Measurements from ENCODE around the gene CIDEC.
"Not testable (repeated sequence)": the region's sequence is repeated elsewhere in the genome, so short reads cannot be mapped to it uniquely, and the experiment has no call there.

The CIDEC gene

DNA sequence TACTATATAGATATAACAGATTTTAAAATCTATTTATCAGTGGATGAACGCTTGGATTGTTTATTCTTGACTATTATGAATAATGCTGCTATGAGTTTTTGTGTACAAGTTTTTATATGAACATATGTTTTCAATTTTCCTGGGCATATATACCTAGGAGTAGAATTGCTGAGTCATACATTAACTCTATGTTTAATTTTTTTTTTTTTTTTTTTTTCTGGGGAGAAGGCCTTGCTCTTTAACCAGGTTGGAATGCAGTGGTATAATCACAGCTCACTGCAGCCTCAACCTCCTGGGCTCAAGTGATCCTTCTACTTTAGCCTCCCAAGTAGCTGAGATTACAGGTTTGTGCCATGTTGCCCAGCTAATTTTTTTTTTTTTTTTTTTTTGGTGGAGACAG lies 9.1 kb downstream of the CIDEC start:
- DNase-seq (ENCODE audit: insufficient read length, low spot score) (no peak), FAIRE-seq (no peak)
- TF ChIP-seq, protein P1, sequence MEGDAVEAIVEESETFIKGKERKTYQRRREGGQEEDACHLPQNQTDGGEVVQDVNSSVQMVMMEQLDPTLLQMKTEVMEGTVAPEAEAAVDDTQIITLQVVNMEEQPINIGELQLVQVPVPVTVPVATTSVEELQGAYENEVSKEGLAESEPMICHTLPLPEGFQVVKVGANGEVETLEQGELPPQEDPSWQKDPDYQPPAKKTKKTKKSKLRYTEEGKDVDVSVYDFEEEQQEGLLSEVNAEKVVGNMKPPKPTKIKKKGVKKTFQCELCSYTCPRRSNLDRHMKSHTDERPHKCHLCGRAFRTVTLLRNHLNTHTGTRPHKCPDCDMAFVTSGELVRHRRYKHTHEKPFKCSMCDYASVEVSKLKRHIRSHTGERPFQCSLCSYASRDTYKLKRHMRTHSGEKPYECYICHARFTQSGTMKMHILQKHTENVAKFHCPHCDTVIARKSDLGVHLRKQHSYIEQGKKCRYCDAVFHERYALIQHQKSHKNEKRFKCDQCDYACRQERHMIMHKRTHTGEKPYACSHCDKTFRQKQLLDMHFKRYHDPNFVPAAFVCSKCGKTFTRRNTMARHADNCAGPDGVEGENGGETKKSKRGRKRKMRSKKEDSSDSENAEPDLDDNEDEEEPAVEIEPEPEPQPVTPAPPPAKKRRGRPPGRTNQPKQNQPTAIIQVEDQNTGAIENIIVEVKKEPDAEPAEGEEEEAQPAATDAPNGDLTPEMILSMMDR (IDR thresholded peaks at IDR 0.05; ENCODE audit: insufficient read depth, missing control alignments), result no peak

DNA sequence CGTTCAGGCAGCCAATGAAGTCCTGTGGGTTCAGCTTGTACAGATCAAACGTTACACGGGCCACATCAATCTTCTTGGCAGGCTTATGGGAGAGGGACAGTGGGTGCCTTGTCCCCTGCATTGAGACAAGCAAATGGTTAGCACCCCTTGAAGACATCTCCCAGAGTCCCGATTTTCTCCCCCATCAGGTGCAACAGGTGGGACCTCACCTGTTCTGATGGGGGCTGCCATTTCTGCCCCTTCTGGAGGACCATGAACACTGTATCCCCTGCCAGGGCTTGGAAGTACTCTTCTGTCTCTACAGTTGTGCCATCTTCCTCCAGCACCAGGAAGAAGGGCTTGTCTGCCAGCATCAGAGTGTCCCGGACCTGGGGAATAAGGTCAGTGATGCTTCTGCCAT lies 10.1 kb downstream of the CIDEC start:
- TF ChIP-seq, protein P1 (IDR thresholded peaks at IDR 0.05; ENCODE audit: insufficient read depth, missing control alignments), result no peak
- no peak for FAIRE-seq
- DNase-seq (ENCODE audit: insufficient read length, low spot score), result no peak

DNA sequence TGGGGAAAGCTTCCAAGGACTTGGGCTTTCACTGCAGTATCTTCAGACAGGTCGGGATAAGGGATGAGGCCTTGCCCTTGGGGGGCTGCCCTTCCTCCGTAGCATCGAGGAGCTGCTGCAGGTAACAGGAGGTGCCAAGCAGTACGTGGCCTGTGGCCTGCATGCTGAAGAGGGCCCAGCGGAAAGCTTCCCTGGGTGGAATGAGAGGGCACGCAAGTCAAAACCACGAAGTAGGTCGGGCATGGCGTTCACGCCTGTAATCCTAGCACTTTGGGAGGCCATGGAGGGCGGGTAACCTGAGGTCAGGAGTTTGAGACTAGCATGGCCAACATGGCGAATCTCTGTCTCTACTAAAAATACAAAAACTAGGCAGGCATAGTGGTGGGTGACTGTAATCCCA lies 12.9 kb downstream of the CIDEC start:
- DNase-seq (ENCODE audit: insufficient read length, low spot score) (no peak), FAIRE-seq (no peak)
- TF ChIP-seq, protein P1 (IDR thresholded peaks at IDR 0.05; ENCODE audit: insufficient read depth, missing control alignments), result no peak

DNA sequence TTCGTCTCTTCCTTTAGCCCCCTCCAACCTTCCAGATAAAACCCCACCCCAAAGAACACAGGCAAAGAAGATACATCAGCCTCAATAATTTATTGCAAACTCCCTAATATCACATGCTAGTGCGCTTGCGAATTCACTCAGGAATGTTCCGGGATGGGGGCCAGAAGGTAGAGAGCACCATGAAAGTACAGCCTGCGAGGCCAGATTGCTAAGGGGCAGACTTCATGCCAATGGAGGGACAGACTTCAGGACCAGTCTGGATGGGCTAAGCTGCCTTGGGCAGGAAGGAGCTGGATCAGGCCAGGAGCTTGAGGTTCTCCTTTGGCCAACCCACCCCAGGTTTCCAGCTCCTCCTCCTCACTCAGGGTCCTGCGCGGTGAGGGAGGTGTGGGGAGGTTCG lies 13.4 kb downstream of the CIDEC start:
- TF ChIP-seq, protein P1 (IDR thresholded peaks at IDR 0.05; ENCODE audit: insufficient read depth, missing control alignments), result no peak
- DNase-seq (ENCODE audit: insufficient read length, low spot score) (no peak), FAIRE-seq (no peak)

DNA sequence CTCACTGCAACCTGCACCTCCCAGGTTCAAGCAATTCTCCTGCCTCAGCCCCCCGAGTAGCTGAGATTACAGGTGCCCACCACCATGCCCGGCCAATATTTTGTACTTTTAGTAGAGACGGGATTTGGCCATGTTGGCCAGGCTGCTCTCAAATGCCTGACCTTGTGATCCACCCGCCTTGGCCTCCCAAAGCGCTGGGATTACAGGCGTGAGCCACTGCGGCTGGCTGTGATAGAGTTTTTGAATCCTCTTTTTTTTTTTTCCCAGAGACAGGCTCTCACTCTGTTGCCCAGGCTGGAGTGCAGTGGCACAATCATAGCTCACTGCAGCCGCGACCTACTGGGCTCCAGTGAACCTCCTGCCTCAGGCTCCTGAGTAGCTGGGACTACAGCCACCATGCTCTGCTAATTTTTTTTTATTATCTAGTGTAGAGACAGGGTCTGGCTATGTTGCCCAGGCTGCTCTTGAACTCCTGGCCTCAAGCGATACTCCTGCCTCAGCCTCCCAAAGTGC lies 14.9 kb downstream of the CIDEC start:
- not testable (repeated sequence) for DNase-seq (ENCODE audit: insufficient read length, low spot score); FAIRE-seq

DNA sequence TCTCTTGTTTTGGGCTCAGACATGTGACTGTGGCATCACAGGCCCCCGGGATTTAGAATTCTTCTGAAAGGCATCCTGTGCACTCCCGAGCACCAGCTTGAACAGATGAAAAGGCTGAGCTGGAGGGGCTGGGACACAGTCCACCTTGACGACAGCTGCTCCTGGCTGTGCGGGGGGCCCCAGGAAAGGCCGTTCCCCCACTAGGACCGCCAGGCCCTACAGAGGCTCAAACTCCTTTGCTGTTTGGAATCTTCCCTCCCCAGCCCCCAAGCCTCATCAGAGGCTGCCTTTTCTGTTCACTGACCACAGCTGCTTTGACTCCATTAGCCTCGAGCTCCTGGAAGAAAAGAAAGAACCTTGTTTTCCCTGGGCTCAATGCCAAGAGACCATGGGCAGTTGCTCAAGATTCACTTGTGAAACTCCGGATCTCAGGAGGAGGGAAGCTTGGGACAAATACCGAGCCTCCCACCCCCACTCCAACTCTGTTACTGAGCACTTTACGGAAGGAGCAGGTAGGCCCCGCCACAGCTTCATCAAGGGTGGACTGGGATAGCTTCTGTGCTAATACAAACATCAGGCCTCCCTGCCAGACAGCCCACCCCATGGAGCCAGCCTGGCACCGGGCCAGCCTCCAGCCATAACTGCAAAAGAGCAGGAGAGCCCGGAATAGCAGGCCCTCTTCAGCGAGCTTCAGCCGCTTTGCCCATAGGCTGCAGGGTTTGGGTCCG lies 15.7 kb downstream of the CIDEC start:
- TF ChIP-seq, protein P1 (IDR thresholded peaks at IDR 0.05; ENCODE audit: insufficient read depth, missing control alignments), result no peak
- FAIRE-seq (no peak), DNase-seq (ENCODE audit: insufficient read length, low spot score) (no peak)

DNA sequence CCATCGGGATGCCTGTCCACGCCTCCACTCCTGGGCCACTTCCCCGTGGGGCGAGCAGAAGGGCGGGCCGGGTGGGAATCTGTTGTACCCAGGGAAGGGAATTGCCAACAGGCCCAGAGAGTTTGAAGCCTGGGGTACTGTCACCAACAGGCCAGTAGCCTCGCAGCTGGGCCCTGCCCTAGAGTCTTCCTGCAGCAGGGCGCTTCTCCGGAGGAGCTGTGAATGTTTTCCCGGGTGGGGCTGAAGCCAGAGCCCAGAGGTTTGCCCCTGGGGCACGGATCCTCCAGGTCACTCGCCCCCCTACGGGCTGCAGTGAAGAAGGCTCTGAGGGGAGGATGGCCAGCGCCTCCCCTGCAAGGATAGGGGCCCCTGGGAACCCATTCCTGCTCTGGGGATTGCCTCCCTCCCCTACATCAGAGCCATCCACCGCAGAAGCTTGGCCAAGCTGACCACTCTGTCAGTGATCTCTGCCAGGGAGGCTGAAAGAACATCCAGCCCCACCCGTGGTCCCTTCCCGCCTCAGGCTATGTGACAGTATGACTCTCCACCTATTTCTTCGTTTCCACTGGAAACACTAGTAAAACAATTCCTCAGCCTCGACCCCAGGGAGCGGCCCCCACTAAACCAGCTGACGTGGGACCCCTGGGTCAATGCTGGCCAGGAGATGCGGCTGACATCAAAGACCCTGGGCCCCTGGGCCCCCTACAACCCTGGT lies 16.8 kb downstream of the CIDEC start:
- TF ChIP-seq, protein P1 (IDR thresholded peaks at IDR 0.05; ENCODE audit: insufficient read depth, missing control alignments), result no peak
- FAIRE-seq (no peak), DNase-seq (ENCODE audit: insufficient read length, low spot score) (no peak)
